ENCODE data around the gene RAB3GAP2.
"Not testable (repeated sequence)": the region's sequence is repeated elsewhere in the genome, so short reads cannot be mapped to it uniquely, and the experiment has no call there.

- TF ChIP-seq, protein P1, sequence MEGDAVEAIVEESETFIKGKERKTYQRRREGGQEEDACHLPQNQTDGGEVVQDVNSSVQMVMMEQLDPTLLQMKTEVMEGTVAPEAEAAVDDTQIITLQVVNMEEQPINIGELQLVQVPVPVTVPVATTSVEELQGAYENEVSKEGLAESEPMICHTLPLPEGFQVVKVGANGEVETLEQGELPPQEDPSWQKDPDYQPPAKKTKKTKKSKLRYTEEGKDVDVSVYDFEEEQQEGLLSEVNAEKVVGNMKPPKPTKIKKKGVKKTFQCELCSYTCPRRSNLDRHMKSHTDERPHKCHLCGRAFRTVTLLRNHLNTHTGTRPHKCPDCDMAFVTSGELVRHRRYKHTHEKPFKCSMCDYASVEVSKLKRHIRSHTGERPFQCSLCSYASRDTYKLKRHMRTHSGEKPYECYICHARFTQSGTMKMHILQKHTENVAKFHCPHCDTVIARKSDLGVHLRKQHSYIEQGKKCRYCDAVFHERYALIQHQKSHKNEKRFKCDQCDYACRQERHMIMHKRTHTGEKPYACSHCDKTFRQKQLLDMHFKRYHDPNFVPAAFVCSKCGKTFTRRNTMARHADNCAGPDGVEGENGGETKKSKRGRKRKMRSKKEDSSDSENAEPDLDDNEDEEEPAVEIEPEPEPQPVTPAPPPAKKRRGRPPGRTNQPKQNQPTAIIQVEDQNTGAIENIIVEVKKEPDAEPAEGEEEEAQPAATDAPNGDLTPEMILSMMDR (IDR thresholded peaks at IDR 0.05; ENCODE audit: low read depth, low read length, poor library complexity, severe bottlenecking): not testable (repeated sequence)
- not testable (repeated sequence) for TF ChIP-seq EZH2phosphoT487 (IDR thresholded peaks at IDR 0.05; ENCODE audit: borderline replicate concordance, low read length)
These were observed 159.7 kb downstream of the RAB3GAP2 start for GRCh38 chr1:220112600-220112999.
